ENCODE results near the gene FAM240B.
A peak's percentile ranks its signal among the peaks of the same experiment; 100 is the strongest.

Gene FAM240B

GRCh38 chr9:38673399-38674193, 46.3 kb downstream of the FAM240B start:
- FAIRE-seq (no peak), DNase-seq (ENCODE audit: insufficient read length, low spot score) (no peak)
- TF ChIP-seq, protein P1, sequence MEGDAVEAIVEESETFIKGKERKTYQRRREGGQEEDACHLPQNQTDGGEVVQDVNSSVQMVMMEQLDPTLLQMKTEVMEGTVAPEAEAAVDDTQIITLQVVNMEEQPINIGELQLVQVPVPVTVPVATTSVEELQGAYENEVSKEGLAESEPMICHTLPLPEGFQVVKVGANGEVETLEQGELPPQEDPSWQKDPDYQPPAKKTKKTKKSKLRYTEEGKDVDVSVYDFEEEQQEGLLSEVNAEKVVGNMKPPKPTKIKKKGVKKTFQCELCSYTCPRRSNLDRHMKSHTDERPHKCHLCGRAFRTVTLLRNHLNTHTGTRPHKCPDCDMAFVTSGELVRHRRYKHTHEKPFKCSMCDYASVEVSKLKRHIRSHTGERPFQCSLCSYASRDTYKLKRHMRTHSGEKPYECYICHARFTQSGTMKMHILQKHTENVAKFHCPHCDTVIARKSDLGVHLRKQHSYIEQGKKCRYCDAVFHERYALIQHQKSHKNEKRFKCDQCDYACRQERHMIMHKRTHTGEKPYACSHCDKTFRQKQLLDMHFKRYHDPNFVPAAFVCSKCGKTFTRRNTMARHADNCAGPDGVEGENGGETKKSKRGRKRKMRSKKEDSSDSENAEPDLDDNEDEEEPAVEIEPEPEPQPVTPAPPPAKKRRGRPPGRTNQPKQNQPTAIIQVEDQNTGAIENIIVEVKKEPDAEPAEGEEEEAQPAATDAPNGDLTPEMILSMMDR (IDR thresholded peaks at IDR 0.05; ENCODE audit: insufficient read depth, missing control alignments): no peak

DNA sequence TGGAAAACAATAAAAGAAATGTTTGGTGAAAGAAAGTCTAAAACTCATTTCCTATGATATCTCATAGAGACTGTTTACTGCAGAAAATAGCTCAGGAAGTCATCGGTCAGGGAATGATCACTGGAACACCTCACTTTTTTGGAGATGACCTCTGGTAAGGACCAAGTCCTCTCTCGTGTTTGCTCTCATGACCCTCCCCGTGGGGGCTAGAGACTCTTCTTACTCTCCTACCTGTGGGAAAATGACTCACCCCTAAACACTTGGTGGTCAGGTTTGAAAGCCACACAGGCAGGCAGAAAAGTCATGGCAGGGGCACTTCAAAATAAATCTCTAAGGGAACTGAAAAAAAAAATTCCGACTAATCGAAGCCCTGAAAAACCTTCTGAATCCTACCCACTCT, 48.2 kb downstream of the FAM240B start:
- FAIRE-seq: no peak

GRCh38 chr9:38671372-38671731, 48.6 kb downstream of the FAM240B start:
- TF ChIP-seq, protein P1 (IDR thresholded peaks at IDR 0.05; ENCODE audit: insufficient read depth, missing control alignments): no peak
- FAIRE-seq: no peak
- DNase-seq (ENCODE audit: insufficient read length, low spot score): no peak

More for the DNA sequence above, 48.2 kb downstream of the FAM240B start:
- DNase-seq (ENCODE audit: insufficient read length, low spot score): no peak
- TF ChIP-seq, protein P1 (IDR thresholded peaks at IDR 0.05; ENCODE audit: insufficient read depth, missing control alignments): no peak

GRCh38 chr9:38670542-38671371, 49.2 kb downstream of the FAM240B start:
- no peak for DNase-seq (ENCODE audit: insufficient read length, low spot score)
- FAIRE-seq: no peak
- TF ChIP-seq, protein P1 (IDR thresholded peaks at IDR 0.05; ENCODE audit: insufficient read depth, missing control alignments): no peak

- FAIRE-seq: no peak
- TF ChIP-seq, protein P1 (IDR thresholded peaks at IDR 0.05; ENCODE audit: insufficient read depth, missing control alignments): no peak
- no peak for DNase-seq (ENCODE audit: insufficient read length, low spot score)
Observed at GRCh38 chr9:38668791-38669466, 51.0 kb downstream of the FAM240B start.

DNA sequence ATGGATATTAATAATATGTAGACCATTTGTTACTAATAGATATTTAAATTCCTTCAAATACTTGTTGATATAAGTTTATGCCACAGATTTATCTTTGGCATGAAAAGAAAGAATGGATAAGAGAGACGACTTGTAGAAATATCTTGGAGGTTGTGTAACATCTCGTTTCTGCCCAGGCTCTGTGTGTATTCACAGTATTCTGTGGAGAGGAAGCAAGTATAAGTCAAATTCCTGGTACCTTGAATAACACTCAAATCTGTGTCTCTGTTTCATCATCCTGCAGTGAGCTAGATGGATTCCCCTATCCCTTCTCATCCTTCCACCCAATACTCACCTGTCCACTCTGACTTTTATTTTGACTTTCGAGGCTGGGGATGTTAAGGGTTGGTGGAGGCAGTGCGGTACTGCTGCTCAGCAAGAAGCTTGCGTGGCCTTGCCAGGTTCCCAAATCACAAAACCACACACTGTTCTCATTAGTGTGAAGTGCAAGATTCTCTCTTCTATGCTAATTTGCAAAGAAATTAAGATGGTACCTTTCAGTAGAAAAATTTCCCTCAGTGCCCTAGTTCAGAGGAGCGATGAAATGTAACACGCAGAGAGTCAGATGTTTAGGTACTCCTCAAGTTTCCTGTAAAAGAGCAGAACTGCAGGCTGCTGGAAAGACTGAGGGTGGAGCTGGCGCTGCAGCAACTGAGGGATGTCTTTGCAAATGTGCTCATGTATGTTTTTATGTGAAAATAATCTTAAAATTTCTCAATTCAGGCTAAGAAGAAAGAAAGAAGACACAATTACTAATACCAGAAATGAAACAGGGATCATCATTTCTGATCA, 57.0 kb downstream of the FAM240B start:
- no peak for FAIRE-seq
- TF ChIP-seq, protein P1 (IDR thresholded peaks at IDR 0.05; ENCODE audit: insufficient read depth, missing control alignments): peak; percentile 12
- no peak for DNase-seq (ENCODE audit: insufficient read length, low spot score)

All from D721Med (cell line).